ENCODE results near the gene NDUFAF2. TPM values are rescaled to one million over a fixed set of nuclear protein-coding genes. Genes with fewer than 3 reads are reported as not detected.
"Not testable (repeated sequence)": the region's sequence is repeated elsewhere in the genome, so short reads cannot be mapped to it uniquely, and the experiment has no call there.

The NDUFAF2 gene
- polyA plus RNA-seq, 3 donors, result 26.5 to 31.2 (median 30.5) TPM

DNA sequence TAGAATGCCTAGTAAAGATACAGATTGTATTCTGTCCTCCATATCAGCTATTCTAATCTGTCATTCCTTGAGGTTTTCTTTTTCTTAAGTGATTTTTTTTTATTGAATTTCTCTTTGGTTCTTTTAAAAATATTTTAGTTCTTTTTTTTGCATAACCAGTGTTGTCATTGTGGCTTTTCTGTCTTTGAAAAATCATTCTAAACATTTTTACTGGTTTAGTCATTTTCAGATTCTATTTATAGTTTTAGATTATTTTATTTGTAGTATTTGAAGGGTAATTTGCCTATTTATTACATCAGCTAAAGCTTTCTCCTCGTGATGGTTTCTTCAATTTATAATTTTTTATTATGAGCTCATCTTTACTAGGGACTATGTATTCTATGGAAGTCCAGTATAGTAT lies 78.1 kb downstream of the NDUFAF2 start:
- no peak for DNase-seq (ENCODE audit: extremely low read depth in 1 of 11, low read depth in 9 of 11, low spot score in 4 of 11)

DNA sequence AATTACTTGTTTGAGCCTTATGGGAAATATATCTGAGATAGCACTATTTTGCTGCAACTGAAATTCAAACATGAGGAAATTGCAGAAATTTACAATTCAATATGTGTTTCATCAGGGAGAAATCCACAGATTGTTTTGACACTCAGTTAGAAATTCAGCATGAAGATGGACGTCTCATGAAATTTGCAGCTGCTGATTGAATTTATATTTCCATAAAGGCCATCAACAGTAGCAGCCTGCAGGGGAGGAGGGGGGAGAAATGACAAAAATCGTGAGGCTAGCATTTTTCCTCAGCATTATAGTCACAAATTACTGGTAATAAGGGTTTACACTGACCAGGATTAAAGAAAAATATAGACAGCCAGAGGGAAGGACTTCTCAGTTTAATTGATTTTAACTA lies 81.0 kb downstream of the NDUFAF2 start:
- no peak for DNase-seq (ENCODE audit: extremely low read depth in 1 of 11, low read depth in 9 of 11, low spot score in 4 of 11)

DNA sequence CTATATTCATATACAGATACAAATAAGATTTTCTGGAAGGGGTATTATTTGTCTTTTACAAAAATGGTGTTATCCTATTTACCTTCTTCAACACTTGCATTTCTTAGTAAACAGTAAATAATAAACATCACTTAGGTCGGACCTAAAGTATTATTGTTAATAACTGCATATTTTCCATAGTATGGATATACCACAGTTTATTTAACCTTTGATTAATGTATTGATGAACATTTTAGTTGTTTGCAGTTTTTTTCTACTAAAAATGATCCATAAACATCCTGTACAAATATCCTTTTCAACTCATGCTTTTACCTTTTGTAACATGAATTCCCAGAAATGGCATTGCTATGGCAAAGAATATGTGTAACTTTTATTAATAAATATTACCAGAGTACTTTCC lies 83.4 kb downstream of the NDUFAF2 start:
- no peak for DNase-seq (ENCODE audit: extremely low read depth in 1 of 11, low read depth in 9 of 11, low spot score in 4 of 11)

DNA sequence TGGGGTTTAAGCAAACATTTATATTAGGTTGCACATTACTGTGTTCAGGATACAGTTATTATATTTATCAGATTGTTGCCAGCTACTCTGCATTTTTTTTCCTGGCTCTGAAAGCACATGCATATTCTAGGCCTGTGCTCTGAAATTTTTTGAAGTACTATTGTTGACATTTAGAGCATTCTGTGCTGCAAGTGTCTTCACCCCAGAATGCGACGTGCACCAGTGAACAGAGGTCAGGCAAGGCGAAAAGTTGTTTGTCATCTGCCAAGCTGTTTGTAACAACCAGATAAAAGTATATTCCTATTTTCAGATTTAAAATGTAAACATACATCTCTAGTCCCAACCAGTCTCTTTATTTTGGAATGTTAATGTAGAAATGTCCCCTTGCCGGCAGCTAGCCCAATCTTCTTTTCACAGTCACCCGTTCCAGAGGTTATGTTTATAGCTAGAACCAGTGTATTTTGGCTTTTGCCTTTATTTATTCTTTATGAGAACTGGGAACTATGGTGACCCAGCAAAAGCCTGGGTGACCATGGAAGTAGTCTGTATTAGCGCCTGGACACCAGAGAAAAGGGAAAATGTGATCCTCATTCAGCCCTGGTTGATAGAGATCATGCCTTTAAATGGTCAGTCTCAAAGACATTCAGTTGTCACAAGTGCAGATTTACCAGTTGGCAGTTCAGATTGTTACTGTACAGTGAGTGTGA lies 84.6 kb downstream of the NDUFAF2 start:
- DNase-seq (ENCODE audit: extremely low read depth in 1 of 11, low read depth in 9 of 11, low spot score in 4 of 11), result no peak

DNA sequence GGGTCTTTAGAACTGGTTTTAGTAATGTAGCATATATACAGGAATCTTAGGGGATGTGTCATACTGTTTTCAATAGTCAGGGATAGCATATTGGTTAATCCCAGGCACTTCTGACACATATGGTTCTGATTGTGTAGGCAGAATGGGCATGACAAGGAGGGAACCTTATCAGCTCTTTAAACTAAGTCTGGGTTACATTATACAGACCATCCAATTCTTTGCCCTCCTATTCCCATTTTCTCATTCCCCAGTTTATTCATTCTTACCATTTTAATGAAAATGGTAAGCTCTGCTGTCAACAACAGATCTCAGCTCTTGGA lies 85.1 kb downstream of the NDUFAF2 start:
- DNase-seq (ENCODE audit: extremely low read depth in 1 of 11, low read depth in 9 of 11, low spot score in 4 of 11), result no peak

DNA sequence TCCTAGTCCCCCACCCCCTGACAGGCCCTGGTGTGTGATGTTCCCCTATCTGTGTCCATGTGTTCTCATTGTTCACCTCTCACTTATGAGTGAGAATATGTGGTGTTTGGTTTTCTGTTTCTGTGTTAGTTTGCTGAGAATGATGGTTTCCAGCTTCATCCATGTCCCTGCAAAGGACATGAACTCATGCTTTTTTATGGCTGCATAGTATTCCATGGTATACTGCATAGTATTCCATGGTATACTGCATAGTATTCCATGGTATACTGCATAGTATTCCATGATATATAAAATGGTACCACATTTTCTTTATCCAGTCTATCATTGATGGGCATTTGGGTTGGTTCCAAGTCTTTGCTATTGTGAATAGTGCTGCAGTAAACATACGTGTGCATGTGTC lies 86.3 kb downstream of the NDUFAF2 start:
- not testable (repeated sequence) for DNase-seq (ENCODE audit: extremely low read depth in 1 of 11, low read depth in 9 of 11, low spot score in 4 of 11)

DNA sequence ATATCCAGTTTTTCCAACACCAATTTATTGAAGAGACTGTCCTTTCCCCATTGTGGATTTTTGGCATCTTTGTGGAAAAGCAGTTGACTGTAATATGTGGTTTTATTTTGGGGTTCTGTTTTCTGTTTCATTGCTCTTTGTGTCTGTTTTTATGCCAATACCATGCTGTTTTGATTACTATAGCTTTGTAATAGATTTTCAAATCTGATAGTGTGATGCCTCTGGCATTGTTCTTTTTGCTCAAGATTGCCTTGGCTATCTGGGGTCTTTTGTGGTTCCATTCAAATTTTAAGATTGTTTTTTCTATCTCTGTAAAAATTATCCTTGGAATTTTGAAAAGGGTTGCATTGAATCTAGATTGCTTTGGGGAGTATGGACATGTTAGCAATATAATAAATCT lies 99.5 kb downstream of the NDUFAF2 start:
- DNase-seq (ENCODE audit: extremely low read depth in 1 of 11, low read depth in 9 of 11, low spot score in 4 of 11), result no peak

DNA sequence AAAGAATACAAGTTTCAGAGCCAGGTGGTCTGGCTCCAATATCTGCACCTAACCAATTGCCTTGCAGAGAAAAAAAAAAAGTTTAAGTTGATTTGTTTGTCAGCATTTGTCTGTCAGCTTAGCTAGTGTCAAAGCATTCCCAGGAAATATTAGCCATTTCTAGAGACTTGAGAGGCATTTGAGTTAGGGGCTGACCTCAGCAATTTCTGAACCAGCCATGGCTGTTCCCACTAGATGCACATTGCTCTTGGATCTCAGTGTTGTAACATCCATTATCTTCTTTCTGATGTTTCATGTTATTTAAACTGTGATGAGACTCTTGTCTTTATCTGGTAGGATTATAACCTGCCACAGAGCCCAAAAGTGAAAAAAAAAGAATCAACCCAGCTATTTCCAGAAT lies 102.3 kb downstream of the NDUFAF2 start:
- DNase-seq (ENCODE audit: extremely low read depth in 1 of 11, low read depth in 9 of 11, low spot score in 4 of 11), result no peak

DNA sequence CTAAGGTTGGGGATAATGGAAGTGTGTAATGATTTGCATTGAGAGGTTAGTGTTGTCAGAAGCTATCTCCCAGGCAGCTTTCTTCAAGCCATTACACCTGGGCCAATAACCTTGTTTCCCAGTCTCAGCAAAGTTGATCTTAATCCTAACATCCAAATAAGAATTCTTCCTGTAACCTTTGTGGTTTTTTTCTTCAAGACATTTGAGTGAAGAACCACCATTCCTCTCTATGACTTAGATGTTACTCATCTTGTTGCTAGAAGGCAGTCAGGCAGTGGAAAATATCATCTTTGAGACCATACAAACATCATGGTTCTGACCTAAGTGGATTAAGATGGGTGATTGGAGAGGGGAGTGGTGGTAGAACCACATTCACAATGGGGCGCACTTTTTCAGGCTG lies 103.5 kb downstream of the NDUFAF2 start:
- DNase-seq (ENCODE audit: extremely low read depth in 1 of 11, low read depth in 9 of 11, low spot score in 4 of 11), result no peak

DNA sequence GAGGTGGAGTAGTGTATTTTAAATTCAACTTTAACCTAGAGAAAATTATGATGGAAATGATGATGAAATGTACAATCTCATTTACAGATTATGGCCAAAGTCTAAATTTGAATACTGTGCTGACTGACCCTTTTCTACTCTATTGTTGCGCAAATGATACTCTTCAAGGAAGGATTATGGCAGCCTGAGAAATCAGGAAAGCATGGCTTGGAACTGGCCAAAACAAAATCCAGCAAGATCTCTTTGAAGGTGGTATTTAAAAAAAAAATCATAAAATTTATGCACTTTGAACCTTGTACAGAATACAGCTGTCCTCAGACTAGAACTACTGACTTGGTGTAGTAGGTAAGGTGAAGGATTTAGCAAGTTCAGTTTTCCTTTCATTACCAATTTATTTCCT lies 105.3 kb downstream of the NDUFAF2 start:
- no peak for DNase-seq (ENCODE audit: extremely low read depth in 1 of 11, low read depth in 9 of 11, low spot score in 4 of 11)

DNA sequence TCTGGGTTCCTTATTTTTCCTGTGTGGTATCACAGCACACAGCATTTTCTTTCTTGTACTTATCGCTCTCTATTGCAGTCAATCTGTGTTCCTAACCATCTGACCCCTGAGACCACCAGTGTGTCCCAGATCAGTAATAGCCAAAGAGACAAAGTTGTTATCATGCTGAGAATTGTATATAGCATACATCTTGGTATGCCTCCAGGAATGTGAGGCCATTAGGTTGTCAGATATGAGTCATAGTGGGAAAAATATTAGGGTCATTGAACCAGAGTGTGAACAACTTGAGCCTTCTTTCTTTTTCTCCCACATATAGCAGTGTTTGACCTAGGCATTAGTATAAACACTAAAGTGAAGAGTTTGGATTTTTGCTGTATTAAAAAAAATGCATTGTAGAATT lies 106.3 kb downstream of the NDUFAF2 start:
- DNase-seq (ENCODE audit: extremely low read depth in 1 of 11, low read depth in 9 of 11, low spot score in 4 of 11), result no peak

DNA sequence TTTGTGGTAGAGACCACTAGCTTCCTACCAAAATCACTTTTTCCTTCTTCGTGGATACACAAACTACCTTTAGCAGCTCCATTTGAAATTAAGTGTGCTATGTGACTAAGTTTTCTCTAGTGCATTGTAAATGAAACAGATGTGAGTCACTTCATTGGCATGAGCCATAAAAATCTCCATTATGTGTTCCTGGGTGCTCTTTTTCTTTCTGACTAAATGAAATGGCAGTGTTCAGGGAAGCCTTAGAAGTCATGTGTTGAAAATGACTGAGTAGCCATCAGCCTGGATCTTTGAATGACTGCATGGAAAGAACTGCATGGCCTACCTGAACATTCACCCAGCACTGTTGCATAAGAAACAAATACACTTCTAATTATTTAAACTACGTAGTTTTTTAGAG lies 107.9 kb downstream of the NDUFAF2 start:
- no peak for DNase-seq (ENCODE audit: extremely low read depth in 1 of 11, low read depth in 9 of 11, low spot score in 4 of 11)

DNA sequence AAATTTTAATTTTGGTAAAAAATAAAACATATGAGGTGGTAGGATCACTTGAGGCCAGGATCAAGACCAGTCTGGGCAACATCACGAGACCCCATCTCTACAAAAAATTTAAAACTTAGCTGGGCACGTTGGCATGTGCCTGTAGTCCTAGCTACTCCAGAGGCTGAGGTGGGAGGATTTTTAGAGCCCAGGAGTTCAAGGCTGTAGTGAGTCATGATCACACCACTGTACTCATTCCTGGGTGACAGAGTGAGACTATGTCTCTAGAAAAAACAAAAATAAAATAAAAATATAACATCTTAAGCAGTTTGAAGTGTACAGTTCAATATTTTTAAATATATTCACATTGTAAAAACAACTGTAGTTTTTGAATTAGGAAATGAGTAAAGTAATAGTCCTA lies 108.9 kb downstream of the NDUFAF2 start:
- DNase-seq (ENCODE audit: extremely low read depth in 1 of 11, low read depth in 9 of 11, low spot score in 4 of 11), result no peak

DNA sequence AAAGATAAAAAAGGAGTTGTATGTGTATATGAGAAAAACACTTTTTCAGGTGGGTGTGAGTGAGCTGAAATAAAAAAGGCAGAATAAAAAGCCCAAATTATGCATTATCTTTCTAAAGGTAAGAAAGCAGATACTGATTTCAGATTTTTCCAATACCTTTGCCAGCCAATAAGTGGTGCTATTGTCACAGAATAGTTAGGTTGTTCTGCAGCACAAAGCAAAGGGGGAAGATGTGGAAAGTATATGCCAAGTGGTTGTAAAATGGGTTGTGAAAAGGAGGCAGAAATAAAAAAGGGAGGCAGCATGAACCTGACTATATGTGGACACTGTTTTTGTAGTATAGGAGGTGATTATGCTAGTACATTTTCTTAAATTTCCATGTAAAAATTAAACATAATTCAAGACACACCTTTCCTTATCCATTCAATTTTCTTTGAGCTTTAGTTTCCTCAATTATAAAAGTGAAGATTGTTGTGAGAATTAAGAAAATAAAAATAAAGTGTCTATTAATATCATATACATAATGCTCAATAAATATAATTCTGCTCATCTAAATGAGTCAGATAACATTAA lies 110.5 kb downstream of the NDUFAF2 start:
- peak in 10 of 11 donors; percentile 13 to 38 (median 24) for DNase-seq (ENCODE audit: extremely low read depth in 1 of 11, low read depth in 9 of 11, low spot score in 4 of 11)

DNA sequence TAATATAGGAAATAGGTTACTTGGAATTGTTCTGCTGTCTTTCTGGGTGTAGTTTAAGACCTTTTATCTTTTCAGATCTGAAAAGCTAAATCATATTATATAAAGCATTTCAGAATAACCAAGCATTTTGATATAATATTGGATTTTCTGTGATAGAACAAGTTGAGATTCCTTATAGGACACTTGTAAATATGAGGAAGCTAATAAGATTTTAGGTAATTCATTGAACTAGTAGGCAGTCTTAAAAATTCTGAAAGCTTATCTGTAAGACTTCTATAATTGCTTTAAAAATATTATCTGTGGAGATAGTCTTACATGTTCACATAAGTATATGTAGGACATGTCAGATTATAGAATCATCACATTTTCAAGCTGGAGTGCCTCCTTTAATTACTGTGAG lies 114.5 kb downstream of the NDUFAF2 start:
- DNase-seq (ENCODE audit: extremely low read depth in 1 of 11, low read depth in 9 of 11, low spot score in 4 of 11), result no peak

DNA sequence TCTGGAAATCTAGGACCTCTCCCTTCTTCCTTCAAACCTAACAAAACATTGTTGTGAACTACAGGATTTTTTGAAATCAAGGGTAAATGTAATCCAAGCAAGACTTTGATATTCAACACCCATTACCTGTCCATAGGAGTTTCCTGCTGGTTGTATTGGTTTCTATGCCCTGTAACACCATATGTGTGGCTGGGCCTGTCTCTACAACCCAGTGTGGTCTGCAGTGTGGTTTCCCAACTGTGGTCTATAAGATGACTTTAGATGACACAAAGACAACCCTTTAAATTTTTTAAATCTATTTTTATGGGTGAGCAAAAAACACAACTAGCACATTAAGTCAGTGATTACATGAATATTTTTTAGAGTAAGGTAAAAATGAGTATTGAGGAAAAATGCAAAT lies 124.1 kb downstream of the NDUFAF2 start:
- no peak for DNase-seq (ENCODE audit: extremely low read depth in 1 of 11, low read depth in 9 of 11, low spot score in 4 of 11)

DNA sequence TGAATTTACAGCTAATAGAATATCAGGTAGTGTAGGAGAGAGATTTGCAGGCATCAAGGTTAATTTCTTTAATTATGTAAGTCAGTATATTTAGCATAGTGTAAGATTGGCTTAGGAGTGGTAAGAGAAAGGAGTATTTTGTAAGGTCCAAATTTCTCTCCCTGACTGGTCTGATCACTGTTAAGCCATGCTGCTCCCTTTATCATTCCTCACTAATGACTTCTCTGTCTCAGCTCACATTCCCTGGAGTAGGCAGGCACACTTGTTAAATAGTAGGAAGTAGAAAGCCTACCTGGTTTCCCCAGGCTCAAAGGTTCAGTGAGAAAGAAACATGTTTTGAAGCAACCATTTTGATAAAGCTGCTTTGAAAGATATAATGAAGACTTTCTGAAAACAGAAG lies 126.5 kb downstream of the NDUFAF2 start:
- DNase-seq (ENCODE audit: extremely low read depth in 1 of 11, low read depth in 9 of 11, low spot score in 4 of 11), result no peak

DNA sequence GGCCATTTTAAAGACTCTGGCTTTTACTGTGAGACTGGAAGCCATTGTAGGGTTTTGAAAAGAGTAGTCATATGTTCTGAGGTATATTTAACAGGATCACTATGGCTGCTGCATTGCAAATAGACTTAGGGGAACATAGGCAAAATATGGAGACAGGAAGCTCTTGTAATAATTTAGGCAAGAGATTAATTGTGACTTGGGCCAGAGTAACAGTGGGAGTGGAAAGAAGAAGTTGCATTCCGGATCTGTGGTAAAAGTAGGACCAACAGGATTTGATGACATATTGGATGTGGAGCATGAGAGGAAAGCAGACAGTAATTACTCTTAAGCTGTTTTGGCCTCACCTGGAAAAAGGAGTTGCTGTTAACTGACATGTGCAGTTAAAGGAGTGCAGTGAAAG lies 131.6 kb downstream of the NDUFAF2 start:
- DNase-seq (ENCODE audit: extremely low read depth in 1 of 11, low read depth in 9 of 11, low spot score in 4 of 11), result no peak

DNA sequence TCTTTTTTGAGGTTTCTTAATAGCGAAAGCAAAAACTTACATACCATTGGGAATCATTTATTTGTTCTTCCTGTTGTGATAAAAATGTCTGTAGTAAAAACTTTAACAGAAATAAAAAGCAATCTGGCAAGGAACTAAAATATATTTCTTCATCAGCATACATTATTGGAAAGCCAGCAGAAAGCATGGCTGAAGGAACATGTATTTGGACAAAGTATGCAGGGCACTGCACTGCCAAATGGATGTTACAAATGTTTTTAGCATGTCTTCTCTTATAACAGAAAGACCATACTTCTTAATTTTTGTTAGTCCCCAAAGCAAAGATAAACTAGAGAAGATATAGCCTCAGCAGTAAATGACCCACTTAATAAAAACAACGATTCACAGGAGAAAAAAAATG lies 136.7 kb downstream of the NDUFAF2 start:
- DNase-seq (ENCODE audit: extremely low read depth in 1 of 11, low read depth in 9 of 11, low spot score in 4 of 11), result no peak

DNA sequence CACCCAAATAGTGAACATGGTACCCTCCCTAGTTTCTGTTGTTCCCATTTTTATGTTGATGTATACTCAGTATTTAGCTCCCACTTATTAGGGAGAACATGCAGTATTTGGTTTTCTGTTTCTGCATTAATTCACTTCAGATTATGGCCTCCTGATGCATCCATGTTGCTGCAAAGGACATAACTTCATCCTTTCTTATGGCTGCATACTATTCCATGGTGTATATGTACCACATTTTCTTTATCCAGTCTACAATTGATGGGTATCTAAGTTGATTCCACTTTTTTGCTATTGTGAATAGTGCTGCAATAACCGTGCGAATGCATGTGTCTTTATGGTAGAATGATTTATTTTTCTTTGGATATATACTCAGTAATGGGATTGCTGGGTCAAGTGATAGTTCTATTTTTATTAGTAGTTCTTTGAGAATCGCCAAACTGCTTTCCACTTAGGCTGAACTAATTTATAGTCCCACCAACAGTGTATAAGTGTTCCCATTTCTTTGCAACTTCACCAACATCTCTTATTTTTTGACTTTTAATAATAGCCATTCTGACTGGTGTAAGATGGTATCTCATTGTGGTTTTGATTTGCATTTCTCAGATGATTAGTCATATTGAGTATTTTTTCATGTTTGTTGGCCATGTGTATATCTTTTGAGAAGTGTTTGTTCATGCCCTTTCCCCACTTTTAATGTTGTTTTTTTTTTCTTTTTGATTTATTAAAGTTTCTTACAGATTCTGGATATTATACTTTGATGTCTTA lies 137.7 kb downstream of the NDUFAF2 start:
- no peak for DNase-seq (ENCODE audit: extremely low read depth in 1 of 11, low read depth in 9 of 11, low spot score in 4 of 11)

DNA sequence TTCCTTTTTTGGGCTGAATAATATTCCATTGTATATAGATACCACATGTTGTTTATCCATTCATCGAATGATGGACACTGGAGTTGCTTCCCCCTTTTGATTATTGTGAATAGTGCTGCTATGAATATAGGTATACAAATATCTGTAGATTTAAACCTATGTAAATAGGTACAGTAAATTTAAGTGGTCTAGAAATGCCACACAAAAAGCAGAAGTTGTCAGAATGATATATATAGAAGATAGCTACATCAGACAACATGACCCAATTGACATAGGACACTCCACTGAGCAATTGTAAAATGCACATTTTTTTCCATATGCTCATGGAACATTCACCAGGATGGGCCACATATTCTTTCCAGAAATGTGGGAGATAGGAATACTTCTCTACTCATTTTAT lies 139.7 kb downstream of the NDUFAF2 start:
- no peak for DNase-seq (ENCODE audit: extremely low read depth in 1 of 11, low read depth in 9 of 11, low spot score in 4 of 11)

Data from renal cortex interstitium (tissue), 11 donors.